ENCODE measurements around the gene P2RY11. TPM values are rescaled to one million over a fixed set of nuclear protein-coding genes. Genes with fewer than 3 reads are reported as not detected.

Gene P2RY11
- total and polyA plus RNA-seq, 2 experiments from 2014 or later = 4.0 to 4.3 TPM

- Histone ChIP-seq H3K36me3 (ENCODE audit: insufficient read depth) (no peaks in the 10 kb centered on the region), H3K4me2 (no peak overlapping the region), H3K79me2 (replicated peaks; ENCODE audit: insufficient read depth) (no peaks in the 10 kb centered on the region), H3K4me3 (no peak overlapping the region), H3F3A (replicated peaks; ENCODE audit: low read depth) (peaks cover 5% of the 10 kb centered on the region), H3K27me3 (ENCODE audit: insufficient read depth) (peaks cover 29% of the 10 kb centered on the region), H4K20me1 (replicated peaks; ENCODE audit: insufficient read depth) (peaks cover under 1% of the 10 kb centered on the region; the same call in 1 of the 2 replicates), H3K27ac (ENCODE audit: low read depth) (no peak overlapping the region), H3K9me2 (ENCODE audit: insufficient read depth) (no peaks in the 10 kb centered on the region), H2AFZ (no peak overlapping the region), H3K4me1 (ENCODE audit: insufficient read depth) (no peaks in the 10 kb centered on the region; the same call in 1 of the 2 replicates)
- H3K9me3 Mint-ChIP-seq = no peaks in the 10 kb centered on the region; the same call in 2 of the 3 replicates
- H3K27me3 Mint-ChIP-seq (ENCODE audit: insufficient read depth, low read depth, poor library complexity) = peaks cover 23% of the 10 kb centered on the region
- peaks cover 15% of the 10 kb centered on the region for H3K36me3 Mint-ChIP-seq (ENCODE audit: low read depth)
- no peak for TF ChIP-seq POLR2AphosphoS5 (IDR thresholded peaks at IDR 0.05; ENCODE audit: low read depth)
- TF ChIP-seq JUNB (IDR thresholded peaks at IDR 0.05; ENCODE audit: unreplicated experiment) = no peak
- TF ChIP-seq ZNF331 (CRISPR knock-in tag; IDR thresholded peaks at IDR 0.05; ENCODE audit: low read depth) = no peak
- ATAC-seq = no peak
- H3K27ac Mint-ChIP-seq = no peak overlapping the region
- no peaks in the 10 kb centered on the region; the same call in 2 of the 3 replicates for H3K4me1 Mint-ChIP-seq
- DNase-seq (ENCODE audit: low spot score) = no peak
- H3K4me3 Mint-ChIP-seq = no peak overlapping the region
These were observed 18.7 kb upstream of the P2RY11 start for GRCh38 chr19:10092648-10093294.

GRCh38 chr19:10093295-10094186 is 18.0 kb upstream of the P2RY11 start:
- Histone ChIP-seq H3K4me1 (ENCODE audit: insufficient read depth) (no peaks in the 10 kb centered on the region; the same call in 1 of the 2 replicates), H3K36me3 (ENCODE audit: insufficient read depth) (no peaks in the 10 kb centered on the region), H3K9me2 (ENCODE audit: insufficient read depth) (no peaks in the 10 kb centered on the region), H3K27ac (ENCODE audit: low read depth) (no peak overlapping the region), H3K4me2 (no peak overlapping the region), H3K79me2 (replicated peaks; ENCODE audit: insufficient read depth) (no peaks in the 10 kb centered on the region), H3K4me3 (no peak overlapping the region), H3F3A (replicated peaks; ENCODE audit: low read depth) (peaks cover 5% of the 10 kb centered on the region), H3K27me3 (ENCODE audit: insufficient read depth) (peaks cover 29% of the 10 kb centered on the region), H4K20me1 (replicated peaks; ENCODE audit: insufficient read depth) (no peaks in the 10 kb centered on the region; the same call in 1 of the 2 replicates), H2AFZ (no peak overlapping the region)
- no peaks in the 10 kb centered on the region; the same call in 2 of the 3 replicates for H3K4me1 Mint-ChIP-seq
- DNase-seq (ENCODE audit: low spot score) (peak; percentile 54), ATAC-seq (no peak)
- peaks cover 15% of the 10 kb centered on the region for H3K36me3 Mint-ChIP-seq (ENCODE audit: low read depth)
- H3K27me3 Mint-ChIP-seq (ENCODE audit: insufficient read depth, low read depth, poor library complexity) = peaks cover 28% of the 10 kb centered on the region
- H3K27ac Mint-ChIP-seq = no peak overlapping the region
- no peak overlapping the region for H3K4me3 Mint-ChIP-seq
- TF ChIP-seq POLR2AphosphoS5 (IDR thresholded peaks at IDR 0.05; ENCODE audit: low read depth) = no peak
- TF ChIP-seq ZNF462 (CRISPR knock-in tag; IDR thresholded peaks at IDR 0.05) = no peak
- TF ChIP-seq, protein P1, sequence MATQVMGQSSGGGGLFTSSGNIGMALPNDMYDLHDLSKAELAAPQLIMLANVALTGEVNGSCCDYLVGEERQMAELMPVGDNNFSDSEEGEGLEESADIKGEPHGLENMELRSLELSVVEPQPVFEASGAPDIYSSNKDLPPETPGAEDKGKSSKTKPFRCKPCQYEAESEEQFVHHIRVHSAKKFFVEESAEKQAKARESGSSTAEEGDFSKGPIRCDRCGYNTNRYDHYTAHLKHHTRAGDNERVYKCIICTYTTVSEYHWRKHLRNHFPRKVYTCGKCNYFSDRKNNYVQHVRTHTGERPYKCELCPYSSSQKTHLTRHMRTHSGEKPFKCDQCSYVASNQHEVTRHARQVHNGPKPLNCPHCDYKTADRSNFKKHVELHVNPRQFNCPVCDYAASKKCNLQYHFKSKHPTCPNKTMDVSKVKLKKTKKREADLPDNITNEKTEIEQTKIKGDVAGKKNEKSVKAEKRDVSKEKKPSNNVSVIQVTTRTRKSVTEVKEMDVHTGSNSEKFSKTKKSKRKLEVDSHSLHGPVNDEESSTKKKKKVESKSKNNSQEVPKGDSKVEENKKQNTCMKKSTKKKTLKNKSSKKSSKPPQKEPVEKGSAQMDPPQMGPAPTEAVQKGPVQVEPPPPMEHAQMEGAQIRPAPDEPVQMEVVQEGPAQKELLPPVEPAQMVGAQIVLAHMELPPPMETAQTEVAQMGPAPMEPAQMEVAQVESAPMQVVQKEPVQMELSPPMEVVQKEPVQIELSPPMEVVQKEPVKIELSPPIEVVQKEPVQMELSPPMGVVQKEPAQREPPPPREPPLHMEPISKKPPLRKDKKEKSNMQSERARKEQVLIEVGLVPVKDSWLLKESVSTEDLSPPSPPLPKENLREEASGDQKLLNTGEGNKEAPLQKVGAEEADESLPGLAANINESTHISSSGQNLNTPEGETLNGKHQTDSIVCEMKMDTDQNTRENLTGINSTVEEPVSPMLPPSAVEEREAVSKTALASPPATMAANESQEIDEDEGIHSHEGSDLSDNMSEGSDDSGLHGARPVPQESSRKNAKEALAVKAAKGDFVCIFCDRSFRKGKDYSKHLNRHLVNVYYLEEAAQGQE (IDR thresholded peaks at IDR 0.05; ENCODE audit: unreplicated experiment) = peak; percentile 81
- TF ChIP-seq NANOG (IDR thresholded peaks at IDR 0.05; ENCODE audit: borderline replicate concordance) = no peak
- TF ChIP-seq EZH2phosphoT487 (IDR thresholded peaks at IDR 0.05; ENCODE audit: unreplicated experiment) = no peak
- no peak for TF ChIP-seq ZNF114 (CRISPR knock-in tag; IDR thresholded peaks at IDR 0.05)
- H3K9me3 Mint-ChIP-seq = no peaks in the 10 kb centered on the region; the same call in 2 of the 3 replicates
